ENCODE measurements around the gene ATOSA. TPM values are rescaled to one million over a fixed set of nuclear protein-coding genes. Genes with fewer than 3 reads are reported as not detected.

The ATOSA gene
- total and polyA plus RNA-seq, 2 of the 13 experiments (the other 11 are each of a cell fraction or from before 2014, with no cell fraction given), result 6.6 to 16.3 TPM

DNA sequence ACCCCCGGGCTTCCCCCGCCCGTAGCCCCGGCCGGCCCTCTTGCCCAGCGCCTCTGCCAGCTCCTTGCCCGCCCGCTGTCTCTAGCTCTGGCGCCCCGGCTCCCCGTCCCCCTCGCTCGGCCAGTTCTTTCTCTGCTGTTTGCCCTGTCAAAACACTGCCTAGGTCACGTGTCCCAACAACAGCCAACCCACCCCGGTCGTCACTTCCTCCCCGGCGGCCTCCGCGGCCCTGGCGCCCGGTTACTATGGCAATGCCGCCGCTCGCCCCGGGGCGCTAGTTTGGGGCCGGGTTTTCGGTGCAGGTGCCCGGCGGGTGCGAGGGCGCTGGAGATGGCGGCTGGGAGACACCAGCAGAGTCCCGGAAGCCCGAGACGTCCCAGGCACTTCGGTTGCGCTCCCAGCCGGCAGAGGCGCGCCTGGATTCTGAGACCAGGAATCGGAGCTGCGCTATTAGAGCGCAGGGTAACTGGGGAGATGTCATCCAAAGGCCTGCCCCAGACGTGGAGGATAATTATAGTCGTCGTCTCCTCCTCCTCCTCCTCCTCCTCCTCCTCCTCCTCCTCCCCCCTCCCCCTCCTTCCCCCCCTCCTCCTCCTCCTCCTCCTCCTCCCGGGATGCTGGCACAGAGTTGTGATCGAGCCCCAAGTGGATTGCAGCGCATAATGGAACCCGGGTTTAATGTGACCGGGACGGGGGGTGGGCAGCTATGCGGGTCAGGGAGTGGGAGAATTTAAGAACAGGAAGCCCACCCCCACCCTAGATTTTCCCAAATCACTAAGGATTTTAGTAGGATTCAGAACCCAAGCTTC lies at the start of gene ATOSA (continued):
- TF ChIP-seq ZFX (CRISPR knock-in tag; IDR thresholded peaks at IDR 0.05; ENCODE audit: low read depth) (peak; percentile 42), ZMYM3 (CRISPR knock-in tag; IDR thresholded peaks at IDR 0.05) (no peak), ZNF274 (CRISPR knock-in tag; IDR thresholded peaks at IDR 0.05) (no peak), POLR2A (IDR thresholded peaks at IDR 0.05; ENCODE audit: insufficient read depth in 1 of 2, low read depth in 2 of 2, low read length in 2 of 2) (peak in 1 of 2 experiments; percentile 64; a peak in 2 of 4 replicates), ZNF34 (CRISPR knock-in tag; IDR thresholded peaks at IDR 0.05; ENCODE audit: borderline replicate concordance) (0 out of 2 replicates have a peak, but pooled peaks have one; percentile 13), SOX13 (IDR thresholded peaks at IDR 0.05) (no peak), SOX13 (CRISPR knock-in tag; conservative IDR thresholded peaks at IDR 0.05 in 1 of 2, IDR thresholded peaks at IDR 0.05 in 1 of 2) (0 out of 4 replicates have a peak, but pooled peaks of 1 of the 2 experiments have one; percentile 5), ZNF33B (CRISPR knock-in tag; IDR thresholded peaks at IDR 0.05) (no peak; the same call in 1 of the 2 replicates), ZNF205 (CRISPR knock-in tag; IDR thresholded peaks at IDR 0.05) (0 out of 2 replicates have a peak, but pooled peaks have one; percentile 33), HNRNPLL (IDR thresholded peaks at IDR 0.05; ENCODE audit: low read depth, low read length, poor library complexity, severe bottlenecking) (peak; percentile 98), SP2 (CRISPR knock-in tag; IDR thresholded peaks at IDR 0.05) (peak; percentile 69), DRAP1 (CRISPR knock-in tag; IDR thresholded peaks at IDR 0.05) (peak; percentile 68; the same call in 1 of the 2 replicates), MED1 (CRISPR knock-in tag; IDR thresholded peaks at IDR 0.05) (no peak)
- TF ChIP-seq, protein P1, sequence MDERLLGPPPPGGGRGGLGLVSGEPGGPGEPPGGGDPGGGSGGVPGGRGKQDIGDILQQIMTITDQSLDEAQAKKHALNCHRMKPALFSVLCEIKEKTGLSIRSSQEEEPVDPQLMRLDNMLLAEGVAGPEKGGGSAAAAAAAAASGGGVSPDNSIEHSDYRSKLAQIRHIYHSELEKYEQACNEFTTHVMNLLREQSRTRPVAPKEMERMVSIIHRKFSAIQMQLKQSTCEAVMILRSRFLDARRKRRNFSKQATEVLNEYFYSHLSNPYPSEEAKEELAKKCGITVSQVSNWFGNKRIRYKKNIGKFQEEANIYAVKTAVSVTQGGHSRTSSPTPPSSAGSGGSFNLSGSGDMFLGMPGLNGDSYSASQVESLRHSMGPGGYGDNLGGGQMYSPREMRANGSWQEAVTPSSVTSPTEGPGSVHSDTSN (CRISPR knock-in tag; IDR thresholded peaks at IDR 0.05), result no peak
- TF ChIP-seq, protein P2, sequence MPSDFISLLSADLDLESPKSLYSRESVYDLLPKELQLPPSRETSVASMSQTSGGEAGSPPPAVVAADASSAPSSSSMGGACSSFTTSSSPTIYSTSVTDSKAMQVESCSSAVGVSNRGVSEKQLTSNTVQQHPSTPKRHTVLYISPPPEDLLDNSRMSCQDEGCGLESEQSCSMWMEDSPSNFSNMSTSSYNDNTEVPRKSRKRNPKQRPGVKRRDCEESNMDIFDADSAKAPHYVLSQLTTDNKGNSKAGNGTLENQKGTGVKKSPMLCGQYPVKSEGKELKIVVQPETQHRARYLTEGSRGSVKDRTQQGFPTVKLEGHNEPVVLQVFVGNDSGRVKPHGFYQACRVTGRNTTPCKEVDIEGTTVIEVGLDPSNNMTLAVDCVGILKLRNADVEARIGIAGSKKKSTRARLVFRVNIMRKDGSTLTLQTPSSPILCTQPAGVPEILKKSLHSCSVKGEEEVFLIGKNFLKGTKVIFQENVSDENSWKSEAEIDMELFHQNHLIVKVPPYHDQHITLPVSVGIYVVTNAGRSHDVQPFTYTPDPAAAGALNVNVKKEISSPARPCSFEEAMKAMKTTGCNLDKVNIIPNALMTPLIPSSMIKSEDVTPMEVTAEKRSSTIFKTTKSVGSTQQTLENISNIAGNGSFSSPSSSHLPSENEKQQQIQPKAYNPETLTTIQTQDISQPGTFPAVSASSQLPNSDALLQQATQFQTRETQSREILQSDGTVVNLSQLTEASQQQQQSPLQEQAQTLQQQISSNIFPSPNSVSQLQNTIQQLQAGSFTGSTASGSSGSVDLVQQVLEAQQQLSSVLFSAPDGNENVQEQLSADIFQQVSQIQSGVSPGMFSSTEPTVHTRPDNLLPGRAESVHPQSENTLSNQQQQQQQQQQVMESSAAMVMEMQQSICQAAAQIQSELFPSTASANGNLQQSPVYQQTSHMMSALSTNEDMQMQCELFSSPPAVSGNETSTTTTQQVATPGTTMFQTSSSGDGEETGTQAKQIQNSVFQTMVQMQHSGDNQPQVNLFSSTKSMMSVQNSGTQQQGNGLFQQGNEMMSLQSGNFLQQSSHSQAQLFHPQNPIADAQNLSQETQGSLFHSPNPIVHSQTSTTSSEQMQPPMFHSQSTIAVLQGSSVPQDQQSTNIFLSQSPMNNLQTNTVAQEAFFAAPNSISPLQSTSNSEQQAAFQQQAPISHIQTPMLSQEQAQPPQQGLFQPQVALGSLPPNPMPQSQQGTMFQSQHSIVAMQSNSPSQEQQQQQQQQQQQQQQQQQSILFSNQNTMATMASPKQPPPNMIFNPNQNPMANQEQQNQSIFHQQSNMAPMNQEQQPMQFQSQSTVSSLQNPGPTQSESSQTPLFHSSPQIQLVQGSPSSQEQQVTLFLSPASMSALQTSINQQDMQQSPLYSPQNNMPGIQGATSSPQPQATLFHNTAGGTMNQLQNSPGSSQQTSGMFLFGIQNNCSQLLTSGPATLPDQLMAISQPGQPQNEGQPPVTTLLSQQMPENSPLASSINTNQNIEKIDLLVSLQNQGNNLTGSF (CRISPR knock-in tag; IDR thresholded peaks at IDR 0.05), result no peak
- TF ChIP-seq, protein P3, sequence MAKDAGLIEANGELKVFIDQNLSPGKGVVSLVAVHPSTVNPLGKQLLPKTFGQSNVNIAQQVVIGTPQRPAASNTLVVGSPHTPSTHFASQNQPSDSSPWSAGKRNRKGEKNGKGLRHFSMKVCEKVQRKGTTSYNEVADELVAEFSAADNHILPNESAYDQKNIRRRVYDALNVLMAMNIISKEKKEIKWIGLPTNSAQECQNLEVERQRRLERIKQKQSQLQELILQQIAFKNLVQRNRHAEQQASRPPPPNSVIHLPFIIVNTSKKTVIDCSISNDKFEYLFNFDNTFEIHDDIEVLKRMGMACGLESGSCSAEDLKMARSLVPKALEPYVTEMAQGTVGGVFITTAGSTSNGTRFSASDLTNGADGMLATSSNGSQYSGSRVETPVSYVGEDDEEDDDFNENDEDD (CRISPR knock-in tag; IDR thresholded peaks at IDR 0.05; ENCODE audit: borderline replicate concordance), result peak; percentile 37; the same call in 1 of the 2 replicates
- TF ChIP-seq, protein P4, sequence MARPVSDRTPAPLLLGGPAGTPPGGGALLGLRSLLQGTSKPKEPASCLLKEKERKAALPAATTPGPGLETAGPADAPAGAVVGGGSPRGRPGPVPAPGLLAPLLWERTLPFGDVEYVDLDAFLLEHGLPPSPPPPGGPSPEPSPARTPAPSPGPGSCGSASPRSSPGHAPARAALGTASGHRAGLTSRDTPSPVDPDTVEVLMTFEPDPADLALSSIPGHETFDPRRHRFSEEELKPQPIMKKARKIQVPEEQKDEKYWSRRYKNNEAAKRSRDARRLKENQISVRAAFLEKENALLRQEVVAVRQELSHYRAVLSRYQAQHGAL (CRISPR knock-in tag; IDR thresholded peaks at IDR 0.05; ENCODE audit: not compliant biosample characterization), result no peak

All from HepG2 (cell line).